HepG2 (cell line): ENCODE data around the gene HIC1. TPM values are rescaled to one million over a fixed set of nuclear protein-coding genes. Genes with fewer than 3 reads are reported as not detected.

Source experiments
- ARHGAP35 ChIP-seq: sonication (generic); formaldehyde crosslinking; IDR thresholded peaks from 2 replicates; pipeline ENCODE4 v1.9.0; 2022; ENCODE audit warnings: mild to moderate bottlenecking, inconsistent platforms, moderate library complexity, missing genetic modification reagents, borderline replicate concordance
- HNF4A ChIP-seq: sonication (generic); formaldehyde crosslinking; IDR thresholded peaks from 2 replicates; pipeline ENCODE4 v1.4.0; 2020; ENCODE audit warnings: missing genetic modification reagents
- HNRNPL ChIP-seq: fragments of 200-400 bp; formaldehyde crosslinking; IDR thresholded peaks from 2 replicates; pipeline ENCODE4 v1.6.1; 2017; ENCODE audit warnings: mild to moderate bottlenecking, low read depth, low read length
- HNRNPUL1 ChIP-seq: fragments of 200-400 bp; formaldehyde crosslinking; IDR thresholded peaks from 2 replicates; pipeline ENCODE4 v1.6.1; 2017; ENCODE audit warnings: low read depth, mild to moderate bottlenecking, low read length, moderate library complexity
- HOXA7 ChIP-seq: sonication (generic); formaldehyde crosslinking; IDR thresholded peaks from 2 replicates; pipeline ENCODE4 v1.8.1; 2022; ENCODE audit warnings: mild to moderate bottlenecking, missing genetic modification reagents, moderate library complexity
- MIXL1 ChIP-seq: IDR thresholded peaks from 2 replicates; pipeline ENCODE4 v1.6.1; 2016
- MXD4 ChIP-seq: IDR thresholded peaks from 2 replicates; pipeline ENCODE4 v1.6.1; 2016; ENCODE audit warnings: mild to moderate bottlenecking, missing biosample characterization, missing genetic modification reagents
- NR2F2 ChIP-seq: IDR thresholded peaks from 2 replicates; pipeline ENCODE4 v1.6.1; 2012; ENCODE audit warnings: low read depth, inconsistent platforms, borderline replicate concordance
- PLSCR1 ChIP-seq: sonication (generic); formaldehyde crosslinking; IDR thresholded peaks from 2 replicates; pipeline ENCODE4 v1.5.0; 2020; ENCODE audit warnings: missing genetic modification reagents, mild to moderate bottlenecking, borderline replicate concordance
- POGK ChIP-seq: sonication (generic); formaldehyde crosslinking; conservative IDR thresholded peaks from 2 replicates; pipeline ENCODE4 v1.8.0; 2022; ENCODE audit warnings: mild to moderate bottlenecking, moderate library complexity, missing genetic modification reagents
- SNRNP70 ChIP-seq: fragments of 200-400 bp; formaldehyde crosslinking; IDR thresholded peaks from 2 replicates; pipeline ENCODE4 v1.6.1; 2017; ENCODE audit warnings: mild to moderate bottlenecking, low read depth, low read length, moderate library complexity
- SP2 ChIP-seq: sonication (generic); formaldehyde crosslinking; IDR thresholded peaks from 2 replicates; pipeline ENCODE4 v1.5.1; 2020; ENCODE audit warnings: mild to moderate bottlenecking, missing genetic modification reagents
- TARDBP ChIP-seq: sonication (generic); formaldehyde crosslinking; IDR thresholded peaks from 2 replicates; pipeline ENCODE4 v1.8.0; 2022; ENCODE audit warnings: mild to moderate bottlenecking, missing genetic modification reagents
- ZBTB42 ChIP-seq: sonication (generic); formaldehyde crosslinking; IDR thresholded peaks from 2 replicates; pipeline ENCODE4 v1.5.0; 2020; ENCODE audit warnings: mild to moderate bottlenecking, missing genetic modification reagents
- ZNF136 ChIP-seq: sonication (generic); formaldehyde crosslinking; IDR thresholded peaks from 2 replicates; pipeline ENCODE4 v1.8.1; 2022; ENCODE audit warnings: low read depth, mild to moderate bottlenecking, moderate library complexity, missing genetic modification reagents
- ZNF160 ChIP-seq: sonication (generic); formaldehyde crosslinking; IDR thresholded peaks from 2 replicates; pipeline ENCODE4 v1.8.0; 2022; ENCODE audit warnings: mild to moderate bottlenecking, inconsistent platforms, missing genetic modification reagents
- ZNF570 ChIP-seq: sonication (generic); formaldehyde crosslinking; IDR thresholded peaks from 2 replicates; pipeline ENCODE4 v1.4.0; 2020; ENCODE audit warnings: mild to moderate bottlenecking, missing genetic modification reagents, borderline replicate concordance
- polyA plus RNA-seq, 8 experiments: library from polyadenylated mRNA; depleted of rRNA in 3 of 8; stranded (reverse) in 7 of 8; unstranded in 1 of 8; fragments of >200 nt; fragmentation: Illumina TruSeq in 4 of 8; extraction: Trizol in 4 of 8; gene quantifications; 2 replicates each; pipeline versions ENCODE4 v1.2.1 to v1.2.3, GENCODE V29; 2011 to 2016; ENCODE audit warnings: low read depth in 4 of 8, missing spikeins in 1 of 8, mixed read lengths in 1 of 8; ENCODE audit not compliant: insufficient read depth in 1 of 8
- total RNA-seq, 5 experiments: library from RNA; depleted of rRNA; stranded (reverse); fragments of >200 nt; fragmentation: Illumina TruSeq; extraction: Trizol; gene quantifications; 2 replicates each; pipeline ENCODE4 v1.2.3, GENCODE V29; 2016; ENCODE audit warnings: low read depth in 1 of 5
- TF ChIP-seq, protein P1 (sequence below): sonication (generic); formaldehyde crosslinking; IDR thresholded peaks from 2 replicates; pipeline ENCODE4 v1.4.0; 2020; ENCODE audit warnings: low read depth, mild to moderate bottlenecking, missing genetic modification reagents
- TF ChIP-seq, protein P2 (sequence below): IDR thresholded peaks from 2 replicates; pipeline ENCODE4 v1.6.1; 2016; ENCODE audit warnings: low read depth
- TF ChIP-seq, protein P3 (sequence below): IDR thresholded peaks from 2 replicates; pipeline ENCODE4 v1.6.1; 2016; ENCODE audit warnings: missing genetic modification reagents, missing compliant biosample characterization
- TF ChIP-seq, protein P4 (sequence below): sonication (generic); formaldehyde crosslinking; IDR thresholded peaks from 2 replicates; pipeline ENCODE4 v1.8.1; 2023; ENCODE audit warnings: mild to moderate bottlenecking, missing genetic modification reagents

HIC1 gene
- total and polyA plus RNA-seq, 2 of the 13 experiments (the other 11 are each of a cell fraction or from before 2014, with no cell fraction given): 0.04 to 0.31 TPM

- TF ChIP-seq POGK (CRISPR knock-in tag) (0 out of 2 replicates have a peak, but pooled peaks have one; percentile 65), ARHGAP35 (CRISPR knock-in tag) (0 out of 2 replicates have a peak, but pooled peaks have one; percentile 61), HNRNPL (no peak), HNRNPUL1 (no peak), MXD4 (CRISPR knock-in tag) (peak; percentile 99), NR2F2 (no peak), ZNF136 (CRISPR knock-in tag) (peak; percentile 77; the same call in 1 of the 2 replicates), PLSCR1 (no peak), HNF4A (CRISPR knock-in tag) (no peak), MIXL1 (CRISPR knock-in tag) (no peak), HOXA7 (CRISPR knock-in tag) (0 out of 2 replicates have a peak, but pooled peaks have one; percentile 78), SNRNP70 (no peak), TARDBP (CRISPR knock-in tag) (peak; percentile 74; the same call in 1 of the 2 replicates), SP2 (CRISPR knock-in tag) (peak; percentile 44; the same call in 1 of the 2 replicates), ZNF570 (CRISPR knock-in tag) (no peak), ZBTB42 (CRISPR knock-in tag) (peak; percentile 90), ZNF160 (no peak)
- TF ChIP-seq, protein P1, sequence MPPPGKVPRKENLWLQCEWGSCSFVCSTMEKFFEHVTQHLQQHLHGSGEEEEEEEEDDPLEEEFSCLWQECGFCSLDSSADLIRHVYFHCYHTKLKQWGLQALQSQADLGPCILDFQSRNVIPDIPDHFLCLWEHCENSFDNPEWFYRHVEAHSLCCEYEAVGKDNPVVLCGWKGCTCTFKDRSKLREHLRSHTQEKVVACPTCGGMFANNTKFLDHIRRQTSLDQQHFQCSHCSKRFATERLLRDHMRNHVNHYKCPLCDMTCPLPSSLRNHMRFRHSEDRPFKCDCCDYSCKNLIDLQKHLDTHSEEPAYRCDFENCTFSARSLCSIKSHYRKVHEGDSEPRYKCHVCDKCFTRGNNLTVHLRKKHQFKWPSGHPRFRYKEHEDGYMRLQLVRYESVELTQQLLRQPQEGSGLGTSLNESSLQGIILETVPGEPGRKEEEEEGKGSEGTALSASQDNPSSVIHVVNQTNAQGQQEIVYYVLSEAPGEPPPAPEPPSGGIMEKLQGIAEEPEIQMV (CRISPR knock-in tag): no peak
- TF ChIP-seq, protein P2, sequence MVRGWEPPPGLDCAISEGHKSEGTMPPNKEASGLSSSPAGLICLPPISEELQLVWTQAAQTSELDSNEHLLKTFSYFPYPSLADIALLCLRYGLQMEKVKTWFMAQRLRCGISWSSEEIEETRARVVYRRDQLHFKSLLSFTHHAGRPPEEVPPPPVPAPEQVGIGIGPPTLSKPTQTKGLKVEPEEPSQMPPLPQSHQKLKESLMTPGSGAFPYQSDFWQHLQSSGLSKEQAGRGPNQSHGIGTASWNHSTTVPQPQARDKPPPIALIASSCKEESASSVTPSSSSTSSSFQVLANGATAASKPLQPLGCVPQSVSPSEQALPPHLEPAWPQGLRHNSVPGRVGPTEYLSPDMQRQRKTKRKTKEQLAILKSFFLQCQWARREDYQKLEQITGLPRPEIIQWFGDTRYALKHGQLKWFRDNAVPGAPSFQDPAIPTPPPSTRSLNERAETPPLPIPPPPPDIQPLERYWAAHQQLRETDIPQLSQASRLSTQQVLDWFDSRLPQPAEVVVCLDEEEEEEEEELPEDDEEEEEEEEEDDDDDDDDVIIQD (CRISPR knock-in tag): 0 out of 2 replicates have a peak, but pooled peaks have one; percentile 12
- TF ChIP-seq, protein P3, sequence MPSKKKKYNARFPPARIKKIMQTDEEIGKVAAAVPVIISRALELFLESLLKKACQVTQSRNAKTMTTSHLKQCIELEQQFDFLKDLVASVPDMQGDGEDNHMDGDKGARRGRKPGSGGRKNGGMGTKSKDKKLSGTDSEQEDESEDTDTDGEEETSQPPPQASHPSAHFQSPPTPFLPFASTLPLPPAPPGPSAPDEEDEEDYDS (CRISPR knock-in tag): peak; percentile 67; the same call in 1 of the 2 replicates
- TF ChIP-seq, protein P4, sequence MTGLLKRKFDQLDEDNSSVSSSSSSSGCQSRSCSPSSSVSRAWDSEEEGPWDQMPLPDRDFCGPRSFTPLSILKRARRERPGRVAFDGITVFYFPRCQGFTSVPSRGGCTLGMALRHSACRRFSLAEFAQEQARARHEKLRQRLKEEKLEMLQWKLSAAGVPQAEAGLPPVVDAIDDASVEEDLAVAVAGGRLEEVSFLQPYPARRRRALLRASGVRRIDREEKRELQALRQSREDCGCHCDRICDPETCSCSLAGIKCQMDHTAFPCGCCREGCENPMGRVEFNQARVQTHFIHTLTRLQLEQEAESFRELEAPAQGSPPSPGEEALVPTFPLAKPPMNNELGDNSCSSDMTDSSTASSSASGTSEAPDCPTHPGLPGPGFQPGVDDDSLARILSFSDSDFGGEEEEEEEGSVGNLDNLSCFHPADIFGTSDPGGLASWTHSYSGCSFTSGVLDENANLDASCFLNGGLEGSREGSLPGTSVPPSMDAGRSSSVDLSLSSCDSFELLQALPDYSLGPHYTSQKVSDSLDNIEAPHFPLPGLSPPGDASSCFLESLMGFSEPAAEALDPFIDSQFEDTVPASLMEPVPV (CRISPR knock-in tag): peak; percentile 81
Observed at GRCh38 chr17:2029911-2030778, 24.8 kb upstream of the HIC1 start, which contains the start of gene DPH1 (continued).
